ENCODE results near the gene GBX2. TPM values are rescaled to one million over a fixed set of nuclear protein-coding genes. Genes with fewer than 3 reads are reported as not detected.

Gene GBX2
- total and polyA plus RNA-seq, 3 donors from 2014 or later = 0.47 to 0.90 (median 0.56) TPM

DNA sequence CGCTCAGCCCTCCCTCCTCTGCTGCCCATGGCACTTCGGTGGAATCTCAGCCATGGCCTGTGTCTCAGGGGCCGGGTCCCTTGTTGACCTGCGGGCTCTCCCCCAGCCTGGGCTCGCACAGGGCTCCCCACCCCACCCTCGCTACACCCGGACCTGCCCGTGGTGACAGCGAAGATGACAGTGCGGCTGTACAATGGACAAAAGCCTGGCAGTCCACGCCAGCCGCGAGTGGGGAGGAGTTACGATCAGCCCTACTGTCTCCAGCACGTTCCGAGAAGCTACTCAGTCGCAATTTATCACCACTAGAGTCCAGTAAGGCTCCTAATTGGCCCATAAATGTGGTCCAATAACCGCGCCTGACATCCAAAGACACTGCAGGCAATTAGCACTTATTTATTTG lies 31.6 kb downstream of the GBX2 start:
- intact Hi-C loops (cut with DNase I; ENCODE audit: low total_unique reads) = no loop called here
- no peak for DNase-seq
- H3K27me3 ChIP-seq = no peaks in the 10 kb centered on the region
- H3K36me3 ChIP-seq (ENCODE audit: low read depth, missing control alignments) = no peaks in the 10 kb centered on the region
- no peaks in the 10 kb centered on the region for H3K4me1 ChIP-seq
- H3K27ac ChIP-seq = no peak overlapping the region
- WGBS, 2 donors = 75 to 84% methylated on average over 16 to 19 of the region's 19 CpGs
- TF ChIP-seq, protein P1, sequence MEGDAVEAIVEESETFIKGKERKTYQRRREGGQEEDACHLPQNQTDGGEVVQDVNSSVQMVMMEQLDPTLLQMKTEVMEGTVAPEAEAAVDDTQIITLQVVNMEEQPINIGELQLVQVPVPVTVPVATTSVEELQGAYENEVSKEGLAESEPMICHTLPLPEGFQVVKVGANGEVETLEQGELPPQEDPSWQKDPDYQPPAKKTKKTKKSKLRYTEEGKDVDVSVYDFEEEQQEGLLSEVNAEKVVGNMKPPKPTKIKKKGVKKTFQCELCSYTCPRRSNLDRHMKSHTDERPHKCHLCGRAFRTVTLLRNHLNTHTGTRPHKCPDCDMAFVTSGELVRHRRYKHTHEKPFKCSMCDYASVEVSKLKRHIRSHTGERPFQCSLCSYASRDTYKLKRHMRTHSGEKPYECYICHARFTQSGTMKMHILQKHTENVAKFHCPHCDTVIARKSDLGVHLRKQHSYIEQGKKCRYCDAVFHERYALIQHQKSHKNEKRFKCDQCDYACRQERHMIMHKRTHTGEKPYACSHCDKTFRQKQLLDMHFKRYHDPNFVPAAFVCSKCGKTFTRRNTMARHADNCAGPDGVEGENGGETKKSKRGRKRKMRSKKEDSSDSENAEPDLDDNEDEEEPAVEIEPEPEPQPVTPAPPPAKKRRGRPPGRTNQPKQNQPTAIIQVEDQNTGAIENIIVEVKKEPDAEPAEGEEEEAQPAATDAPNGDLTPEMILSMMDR (IDR thresholded peaks at IDR 0.05) = no peak
- no peak for TF ChIP-seq POLR2A (IDR thresholded peaks at IDR 0.05)
- no peaks in the 10 kb centered on the region for H3K9me3 ChIP-seq
- H3K4me3 ChIP-seq = no peak overlapping the region

DNA sequence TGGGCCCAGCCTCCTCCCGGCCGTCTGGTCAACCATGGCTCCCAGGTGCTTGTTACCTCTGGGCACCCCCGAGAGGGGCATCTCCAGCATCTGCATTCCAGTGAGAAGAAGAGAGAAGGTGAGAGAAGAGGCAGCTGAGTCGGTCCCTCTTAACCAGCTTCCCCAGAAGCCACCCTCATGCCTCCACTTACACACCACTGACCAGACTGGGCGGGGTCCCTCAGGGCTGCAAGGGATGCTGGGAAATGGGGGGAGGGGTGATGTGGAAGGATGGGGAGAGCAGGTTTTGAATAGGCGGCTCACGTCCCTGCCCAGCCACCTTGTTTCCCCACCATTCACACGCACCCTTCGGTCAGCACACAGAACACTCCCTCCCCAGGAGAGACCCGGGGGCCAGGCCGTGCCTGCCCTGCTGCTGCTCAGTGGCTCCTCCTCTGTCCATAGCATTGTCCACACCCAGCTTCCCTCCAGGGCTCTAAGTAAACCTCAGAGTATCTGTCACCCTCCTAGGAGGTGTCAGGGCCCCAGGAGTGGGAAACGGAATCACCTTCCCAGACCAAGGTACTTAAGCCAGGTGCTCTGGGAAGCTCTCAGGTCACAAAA lies 34.7 kb downstream of the GBX2 start:
- H3K27me3 ChIP-seq = no peaks in the 10 kb centered on the region
- DNase-seq = no peak
- H3K36me3 ChIP-seq (ENCODE audit: low read depth, missing control alignments) = no peaks in the 10 kb centered on the region
- no peaks in the 10 kb centered on the region for H3K4me1 ChIP-seq
- intact Hi-C loops (cut with DNase I; ENCODE audit: low total_unique reads) = no loop called here
- H3K4me3 ChIP-seq = no peak overlapping the region
- WGBS, 2 donors = 86 to 89% methylated on average over 10 to 12 of the region's 12 CpGs
- no peaks in the 10 kb centered on the region for H3K9me3 ChIP-seq
- H3K27ac ChIP-seq = no peak overlapping the region
- TF ChIP-seq POLR2A (IDR thresholded peaks at IDR 0.05) = no peak
- TF ChIP-seq, protein P1 (IDR thresholded peaks at IDR 0.05) = no peak

DNA sequence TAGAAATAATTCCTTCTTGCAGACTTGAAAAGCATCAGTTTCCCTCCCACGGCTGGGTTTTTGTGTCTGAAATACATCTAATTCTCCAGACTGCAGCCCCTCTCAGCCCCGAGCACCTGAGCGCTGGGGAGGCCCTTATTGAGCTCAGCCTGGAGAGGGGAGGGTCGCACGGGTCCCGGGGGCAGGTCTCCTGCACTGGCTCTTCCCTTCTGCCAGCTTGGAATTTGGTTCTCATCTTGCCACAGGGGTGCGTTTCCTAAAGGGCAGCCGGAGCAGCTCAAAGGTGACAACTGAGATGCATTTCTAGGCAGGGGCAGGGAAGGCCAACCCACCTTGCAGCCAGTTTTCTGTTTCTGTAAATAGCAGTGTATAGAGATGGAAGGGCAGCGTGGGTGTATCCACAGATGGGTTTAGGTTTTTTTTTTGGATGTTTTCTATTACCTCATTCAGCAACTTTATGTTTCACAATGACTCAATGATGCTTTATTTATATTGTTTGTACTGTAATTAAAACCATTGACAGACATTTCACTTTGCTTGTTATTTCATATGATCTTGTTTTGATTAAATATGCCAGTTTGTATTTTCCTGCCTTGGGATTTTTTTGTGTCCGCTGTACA lies 37.0 kb downstream of the GBX2 start:
- Histone ChIP-seq H3K27ac (no peak overlapping the region), H3K4me3 (no peak overlapping the region), H3K36me3 (ENCODE audit: low read depth, missing control alignments) (no peaks in the 10 kb centered on the region), H3K4me1 (no peaks in the 10 kb centered on the region), H3K27me3 (no peaks in the 10 kb centered on the region), H3K9me3 (no peaks in the 10 kb centered on the region)
- TF ChIP-seq, protein P1 (IDR thresholded peaks at IDR 0.05) = no peak
- TF ChIP-seq POLR2A (IDR thresholded peaks at IDR 0.05) = no peak
- intact Hi-C loops (cut with DNase I; ENCODE audit: low total_unique reads) = no loop called here
- DNase-seq = no peak
- WGBS, 2 donors = 79 to 86% methylated on average over 10 of the region's 10 CpGs

DNA sequence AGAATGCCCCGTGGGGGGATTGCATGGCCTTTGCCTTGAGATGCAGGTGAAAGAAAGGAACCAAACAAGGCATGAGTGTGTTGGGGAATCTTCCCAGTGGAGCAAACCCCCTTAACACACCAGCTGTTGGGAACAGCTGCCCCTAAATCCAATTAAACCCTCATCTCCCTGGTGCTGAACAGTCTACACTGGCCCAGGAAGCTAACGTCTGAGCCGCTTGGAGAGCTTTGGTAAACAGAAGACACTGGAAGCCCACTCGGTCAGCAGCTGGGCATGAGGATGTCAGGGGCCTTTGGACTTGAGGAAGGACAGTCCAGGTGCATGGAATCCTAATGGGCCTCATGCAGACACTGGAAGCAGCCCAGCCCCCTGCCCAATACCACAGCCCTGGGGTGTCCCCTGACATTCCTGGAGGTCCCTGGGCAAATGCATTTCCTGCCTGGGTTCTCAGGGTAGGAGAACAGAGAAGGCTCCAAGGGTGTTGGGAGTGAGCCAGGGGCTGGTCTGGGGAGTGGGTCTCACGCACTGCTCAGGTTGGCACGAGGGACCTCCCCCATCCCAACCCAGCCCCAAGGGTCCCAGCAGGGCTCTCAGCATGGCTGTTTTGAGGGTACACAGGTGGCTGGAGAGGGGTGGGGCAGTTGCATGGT lies 37.7 kb downstream of the GBX2 start:
- Histone ChIP-seq H3K9me3 (no peaks in the 10 kb centered on the region), H3K36me3 (ENCODE audit: low read depth, missing control alignments) (no peaks in the 10 kb centered on the region), H3K4me3 (no peak overlapping the region), H3K27me3 (no peaks in the 10 kb centered on the region), H3K4me1 (no peaks in the 10 kb centered on the region), H3K27ac (no peak overlapping the region)
- intact Hi-C loops (cut with DNase I; ENCODE audit: low total_unique reads) = no loop called here
- no peak for DNase-seq
- 93% methylated on average over 3 to 6 of the region's 6 CpGs for WGBS, 2 donors
- TF ChIP-seq, protein P1 (IDR thresholded peaks at IDR 0.05) = no peak
- TF ChIP-seq POLR2A (IDR thresholded peaks at IDR 0.05) = no peak

All from testis (tissue), 3 donors.